Pancreas (tissue), 10 donors: ENCODE data around the gene LYSMD4. TPM values are rescaled to one million over a fixed set of nuclear protein-coding genes. Genes with fewer than 3 reads are reported as not detected.

Experiments
- ATAC-seq, 4 donors: fragments of 200-7000 bp; cut with Tn5 transposase; one replicate each; pipeline versions ENCODE4 v1.8.0 to v1.9.1; 2020; ENCODE audit warnings: mild to moderate bottlenecking in 4 of 4, moderate library complexity in 4 of 4
- DNase-seq, 6 donors: peaks; one replicate each; pipeline ENCODE4 v3.0.0-alpha.2; 2020
- FAIRE-seq: peaks from 2 replicates; lab custom pipeline; 2012; peaks lifted over from hg19 to GRCh38; lab: Jason Lieb, UNC
- H3K27ac ChIP-seq, 4 donors: fragments of 200-600 bp; sonication (generic); 1 replicate in 3 of 4; 2 replicates in 1 of 4; pipeline versions ENCODE4 v1.5.0 to v1.8.0; 2020
- H3K27me3 ChIP-seq, 4 donors: fragments of 200-600 bp; one replicate each; pipeline ENCODE4 v1.8.0; 2021
- H3K36me3 ChIP-seq, 3 donors: fragments of 200-600 bp; sonication (generic) in 1 of 3; one replicate each; pipeline versions ENCODE4 v1.5.0 to v1.8.0; 2020 to 2021
- H3K4me1 ChIP-seq, 3 donors: fragments of 200-600 bp; one replicate each; pipeline ENCODE4 v1.8.0; 2021
- H3K4me3 ChIP-seq, 4 donors: fragments of 200-600 bp; sonication (generic) in 2 of 4; one replicate each; pipeline versions ENCODE4 v1.5.0 to v1.8.0; 2020 to 2021
- H3K9me3 ChIP-seq, 4 donors: fragments of 200-600 bp; one replicate each; pipeline ENCODE4 v1.8.0; 2021
- CTCF ChIP-seq, 4 donors: fragments of 200-600 bp; sonication (generic) in 3 of 4; IDR thresholded peaks; one replicate each; pipeline versions ENCODE4 v1.5.0 to v1.8.0; 2021; ENCODE audit warnings: antibody characterized with exemption in 4 of 4
- WGBS, 2 donors: extraction: QIAGEN DNeasy Blood & Tissue Kit; methylation state at CpG; one replicate each; pipeline ENCODE4 v1.1.7; 2013; 5-methylcytosine and 5-hydroxymethylcytosine counted together
- intact Hi-C, 3 donors: fragments of 100-400 bp; cut with DNase I; formaldehyde crosslinking; loops; one replicate each; pipeline versions ENCODE4 v1.11.1 to v1.14.2; 2022
- polyA plus RNA-seq, 2 donors: library from polyadenylated mRNA; stranded (reverse); fragments of 200-250 nt; gene quantifications; one replicate each; pipeline ENCODE4 v1.2.3, GENCODE V29; 2013
- total RNA-seq, 6 donors: library from RNA; stranded (reverse); fragmentation: NEBNext Ultra II Directional in 4 of 6; extraction: Animal tissue kit (Norgen Biotek cat#: 25700) in 4 of 6; gene quantifications; one replicate each; pipeline versions ENCODE4 v1.2.1 to v1.2.4, GENCODE V29; 2021 to 2023
- donor health status: healthy with polysubstance abuse.
- donor health status: DM: no; HTN: no; CAD: no; lungs with moderate emphysema.
- donor health status: DM: no; HTN: no; CAD: no.
- donor health status: control.
- donor health status: control.
- donor health status: Bipolar disorder and iron deficiency.
- donor health status: DM: yes; HTN: yes; CAD: no.
- donor health status: DM: no; HTN: no; CAD: no.
- donor health status: DM: no; HTN: no; CAD: no.
- donor health status: DM: yes; HTN: yes; CAD: no.

Gene LYSMD4
- total and polyA plus RNA-seq, 8 donors, result 3.4 to 12.3 (median 5.1) TPM

- Histone ChIP-seq H3K36me3 (no peaks in the 10 kb centered on the region), H3K4me1 (peaks cover 5 to 27% (median 25%) of the 10 kb centered on the region in 3 donors), H3K27ac (no peak overlapping the region), H3K27me3 (no peaks in the 10 kb centered on the region), H3K9me3 (no peaks in the 10 kb centered on the region), H3K4me3 (no peak overlapping the region)
- WGBS, 2 donors, result 84 to 89% methylated on average over 10 of the region's 10 CpGs
- no peak for ATAC-seq
- FAIRE-seq, result no peak
- TF ChIP-seq CTCF (IDR thresholded peaks at IDR 0.05), result no peak
- no peak for DNase-seq
- intact Hi-C loops, result loop anchor here in 2 of 3 donors (10.0 kb wide), 2 partner anchors 412 to 422 kb away; no protein-coding TSS in a partner anchor
Observed at GRCh38 chr15:99706557-99707303, 26.5 kb downstream of the LYSMD4 start.

DNA sequence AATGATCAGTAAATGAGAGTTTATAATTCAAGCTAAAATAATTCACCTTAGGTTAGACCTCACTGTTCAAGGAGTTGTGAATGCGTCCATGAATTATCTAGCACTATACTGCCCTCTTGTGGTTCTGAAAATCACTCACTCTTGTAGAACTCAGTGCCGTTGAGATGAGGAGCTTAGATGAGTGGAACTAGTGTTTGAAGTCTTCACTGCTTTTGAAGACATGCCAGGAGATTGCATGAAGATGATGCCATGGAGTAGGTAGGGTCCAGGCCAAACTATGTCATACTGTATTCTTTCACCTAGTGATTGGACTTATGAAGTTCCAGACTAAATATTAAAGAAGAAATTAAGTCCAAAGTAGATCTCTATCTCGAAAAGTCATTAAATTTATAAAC lies 28.8 kb downstream of the LYSMD4 start:
- no peaks in the 10 kb centered on the region for H3K36me3 ChIP-seq
- peak overlapping the region in 3 of 4 donors; percentile 76 to 82 (median 77) for H3K27ac ChIP-seq
- peak; percentile 83 to 91 (median 86) for ATAC-seq
- WGBS, 2 donors, result 31 to 32% methylated on average over 3 of the region's 3 CpGs
- peak; percentile 62 to 74 (median 68) for TF ChIP-seq CTCF (IDR thresholded peaks at IDR 0.05)
- no peaks in the 10 kb centered on the region for H3K9me3 ChIP-seq
- peak; percentile 94 for FAIRE-seq
- no peaks in the 10 kb centered on the region for H3K27me3 ChIP-seq
- DNase-seq, result peak in 2 of 6 donors; percentile 37 to 50
- peak overlapping the region in 1 of 4 donors; percentile 11 for H3K4me3 ChIP-seq
- intact Hi-C loops, result loop anchor here in 2 of 3 donors (10.0 kb wide), 2 partner anchors 410 to 420 kb away; no protein-coding TSS in a partner anchor
- peaks cover 5 to 27% (median 25%) of the 10 kb centered on the region in 3 donors for H3K4me1 ChIP-seq

DNA sequence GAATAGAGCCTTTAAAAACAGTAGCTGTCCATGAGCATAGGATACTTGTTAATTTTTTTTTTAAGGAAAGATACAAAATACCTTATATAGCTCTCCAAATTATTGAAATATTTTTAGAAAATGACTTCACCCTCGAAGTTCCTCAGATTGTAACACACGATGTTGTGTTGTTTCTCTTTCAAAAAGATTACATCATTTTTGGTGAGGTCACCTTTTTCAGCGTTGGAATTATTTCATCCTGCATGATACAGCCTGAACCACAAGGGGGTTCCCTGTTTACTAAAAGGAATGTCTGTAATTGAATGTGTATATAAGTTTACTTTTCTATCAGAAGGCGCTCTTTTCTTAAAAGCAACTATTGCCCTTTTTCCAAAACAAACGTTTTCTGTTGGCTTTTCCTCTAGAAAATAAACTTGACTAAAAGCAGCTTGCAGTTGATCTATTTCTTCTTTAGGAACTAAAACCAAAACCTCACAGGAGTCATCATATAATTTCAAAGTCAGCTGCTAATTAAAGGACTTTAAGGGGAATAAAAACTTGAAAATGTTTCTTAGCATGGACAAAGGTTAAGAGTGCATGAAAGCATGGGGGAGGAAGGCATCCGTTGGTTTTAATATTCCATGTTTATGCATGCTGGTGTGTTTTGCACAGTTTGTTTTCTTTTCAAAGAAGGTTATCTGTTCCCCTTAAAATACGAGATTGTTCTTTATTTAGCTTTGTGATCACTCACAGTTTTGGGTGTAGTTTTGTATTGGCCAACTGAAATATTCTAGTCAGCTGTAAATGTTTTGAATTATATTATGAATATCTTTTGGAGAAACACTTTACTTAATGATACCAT lies 29.4 kb downstream of the LYSMD4 start:
- WGBS, 2 donors, result 3 to 5% methylated on average over 7 of the region's 7 CpGs
- intact Hi-C loops, result loop anchor here in 2 of 3 donors (10.0 kb wide), 2 partner anchors 409 to 419 kb away; no protein-coding TSS in a partner anchor
- DNase-seq, result peak in 2 of 6 donors; percentile 48 to 51

More for the DNA sequence above, 29.4 kb downstream of the LYSMD4 start:
- peak; percentile 17 to 55 (median 40) for TF ChIP-seq CTCF (IDR thresholded peaks at IDR 0.05)
- H3K4me3 ChIP-seq, result peak overlapping the region in 2 of 4 donors; percentile 6 to 11
- H3K27me3 ChIP-seq, result no peaks in the 10 kb centered on the region
- H3K36me3 ChIP-seq, result no peaks in the 10 kb centered on the region
- no peaks in the 10 kb centered on the region for H3K9me3 ChIP-seq
- ATAC-seq (peak; percentile 85 to 91 (median 89)), FAIRE-seq (peak; percentile 95)
- peaks cover 5 to 27% (median 25%) of the 10 kb centered on the region in 3 donors for H3K4me1 ChIP-seq
- H3K27ac ChIP-seq, result peak overlapping the region; percentile 74 to 82 (median 76)
